DOHH2 (cell line): ENCODE data around the gene SYNDIG1.

Experiments
- H3F3A ChIP-seq: fragments of 200-600 bp; sonication (generic), shearing (Covaris generic); 2 replicates; pipeline ENCODE4 v1.6.0; 2016; ENCODE audit warnings: antibody characterized with exemption, mild to moderate bottlenecking; ENCODE audit not compliant: control insufficient read depth, insufficient read depth
- H3K27ac ChIP-seq: fragments of 200-600 bp; sonication (generic); 2 replicates; pipeline ENCODE4 v1.5.1; 2014; ENCODE audit warnings: low read depth, mild to moderate bottlenecking, low read length, moderate library complexity
- H3K27me3 ChIP-seq: fragments of 200-600 bp; sonication (generic); 2 replicates; pipeline ENCODE4 v1.6.1; 2014; ENCODE audit warnings: mild to moderate bottlenecking, low read length, mixed read lengths; ENCODE audit not compliant: control insufficient read depth
- H3K36me3 ChIP-seq: fragments of 200-600 bp; sonication (generic); 2 replicates; pipeline ENCODE4 v1.6.1; 2014; ENCODE audit warnings: mild to moderate bottlenecking, low read length, moderate library complexity, mixed read lengths; ENCODE audit not compliant: control insufficient read depth
- H3K4me1 ChIP-seq: fragments of 200-600 bp; sonication (generic); 2 replicates; pipeline ENCODE4 v1.6.1; 2014; ENCODE audit warnings: mild to moderate bottlenecking, low read length, mixed read lengths; ENCODE audit not compliant: control insufficient read depth
- H3K4me2 ChIP-seq: fragments of 200-600 bp; sonication (generic); 2 replicates; pipeline ENCODE4 v1.6.0; 2014; ENCODE audit warnings: mild to moderate bottlenecking, low read length, moderate library complexity
- H3K4me3 ChIP-seq: fragments of 200-600 bp; sonication (generic); 2 replicates; pipeline ENCODE4 v1.5.1; 2014; ENCODE audit warnings: mild to moderate bottlenecking, low read length, mixed read lengths
- H3K79me2 ChIP-seq: fragments of 200-600 bp; sonication (generic); 2 replicates; pipeline ENCODE4 v1.6.1; 2014; ENCODE audit warnings: mild to moderate bottlenecking, low read length, mixed read lengths; ENCODE audit not compliant: control insufficient read depth
- H3K9me2 ChIP-seq: fragments of 200-600 bp; sonication (generic); replicated peaks from 2 replicates; pipeline ENCODE4 v1.6.1; 2014; ENCODE audit warnings: mild to moderate bottlenecking, low read length, mixed read lengths; ENCODE audit not compliant: control insufficient read depth
- H3K9me3 ChIP-seq: fragments of 200-600 bp; sonication (generic); 2 replicates; pipeline ENCODE4 v1.6.1; 2014; ENCODE audit warnings: antibody characterized with exemption, low read length, mixed read lengths; ENCODE audit not compliant: control insufficient read depth, insufficient read depth
- H4K20me1 ChIP-seq: fragments of 200-600 bp; sonication (generic); 2 replicates; pipeline ENCODE4 v1.6.0; 2014; ENCODE audit warnings: low read depth, mild to moderate bottlenecking, antibody characterized with exemption, low read length, moderate library complexity; ENCODE audit not compliant: control insufficient read depth, insufficient read depth
- EZH2phosphoT487 ChIP-seq: fragments of 200-600 bp; sonication (generic); IDR thresholded peaks from 2 replicates; pipeline ENCODE4 v1.6.1; 2017; ENCODE audit warnings: borderline replicate concordance, mild to moderate bottlenecking, antibody characterized with exemption, low read length, moderate library complexity, mixed read lengths
- TF ChIP-seq, protein P1 (sequence below): fragments of 200-600 bp; sonication (generic); IDR thresholded peaks from one replicate; pipeline ENCODE4 v1.5.1; 2014; ENCODE audit warnings: antibody characterized with exemption, mild to moderate bottlenecking, low read depth, low read length; ENCODE audit not compliant: poor library complexity, severe bottlenecking

The SYNDIG1 gene

DNA sequence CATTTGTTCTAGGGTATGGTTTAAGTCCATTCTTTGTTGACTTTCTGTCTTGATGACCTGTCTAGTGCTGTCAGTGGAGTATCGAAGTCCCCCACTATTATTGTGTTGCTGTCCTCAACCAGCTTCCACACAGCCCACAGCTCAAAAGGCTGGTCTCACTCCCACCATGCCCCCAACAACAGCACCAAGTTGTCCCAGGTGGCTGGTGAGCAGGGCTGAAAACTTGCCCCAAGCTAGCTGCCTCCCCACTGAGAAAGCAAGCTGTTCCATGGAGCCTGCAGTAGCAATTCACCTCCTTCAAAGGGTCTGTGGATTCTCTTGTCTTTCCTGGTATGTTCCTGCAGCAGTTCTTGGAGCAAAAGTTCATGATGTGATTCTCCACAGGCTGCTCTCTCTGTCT is 221.0 kb downstream of the SYNDIG1 start:
- no peaks in the 10 kb centered on the region for H3K4me1 ChIP-seq
- H3K36me3 ChIP-seq, result no peaks in the 10 kb centered on the region
- H3K9me3 ChIP-seq, result no peaks in the 10 kb centered on the region
- TF ChIP-seq, protein P1, sequence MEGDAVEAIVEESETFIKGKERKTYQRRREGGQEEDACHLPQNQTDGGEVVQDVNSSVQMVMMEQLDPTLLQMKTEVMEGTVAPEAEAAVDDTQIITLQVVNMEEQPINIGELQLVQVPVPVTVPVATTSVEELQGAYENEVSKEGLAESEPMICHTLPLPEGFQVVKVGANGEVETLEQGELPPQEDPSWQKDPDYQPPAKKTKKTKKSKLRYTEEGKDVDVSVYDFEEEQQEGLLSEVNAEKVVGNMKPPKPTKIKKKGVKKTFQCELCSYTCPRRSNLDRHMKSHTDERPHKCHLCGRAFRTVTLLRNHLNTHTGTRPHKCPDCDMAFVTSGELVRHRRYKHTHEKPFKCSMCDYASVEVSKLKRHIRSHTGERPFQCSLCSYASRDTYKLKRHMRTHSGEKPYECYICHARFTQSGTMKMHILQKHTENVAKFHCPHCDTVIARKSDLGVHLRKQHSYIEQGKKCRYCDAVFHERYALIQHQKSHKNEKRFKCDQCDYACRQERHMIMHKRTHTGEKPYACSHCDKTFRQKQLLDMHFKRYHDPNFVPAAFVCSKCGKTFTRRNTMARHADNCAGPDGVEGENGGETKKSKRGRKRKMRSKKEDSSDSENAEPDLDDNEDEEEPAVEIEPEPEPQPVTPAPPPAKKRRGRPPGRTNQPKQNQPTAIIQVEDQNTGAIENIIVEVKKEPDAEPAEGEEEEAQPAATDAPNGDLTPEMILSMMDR, result no peak
- TF ChIP-seq EZH2phosphoT487, result no peak
- H3K9me2 ChIP-seq, result no peaks in the 10 kb centered on the region
- H3F3A ChIP-seq, result no peaks in the 10 kb centered on the region
- no peak overlapping the region for H3K27ac ChIP-seq
- no peaks in the 10 kb centered on the region for H3K27me3 ChIP-seq
- H4K20me1 ChIP-seq, result no peaks in the 10 kb centered on the region
- no peak overlapping the region for H3K4me2 ChIP-seq
- no peak overlapping the region for H3K4me3 ChIP-seq
- H3K79me2 ChIP-seq, result no peaks in the 10 kb centered on the region

GRCh38 chr20:24691901-24692351 is 222.5 kb downstream of the SYNDIG1 start:
- Histone ChIP-seq H3F3A (no peaks in the 10 kb centered on the region), H4K20me1 (no peaks in the 10 kb centered on the region)
- no peak for TF ChIP-seq EZH2phosphoT487
- TF ChIP-seq, protein P1, result no peak

GRCh38 chr20:24692446-24693200 is 223.2 kb downstream of the SYNDIG1 start:
- Histone ChIP-seq H3K79me2 (no peaks in the 10 kb centered on the region), H3K36me3 (no peaks in the 10 kb centered on the region), H3K27ac (no peak overlapping the region), H3F3A (no peaks in the 10 kb centered on the region), H4K20me1 (no peaks in the 10 kb centered on the region), H3K9me3 (no peaks in the 10 kb centered on the region), H3K4me3 (no peak overlapping the region), H3K4me2 (no peak overlapping the region), H3K9me2 (no peaks in the 10 kb centered on the region), H3K4me1 (no peaks in the 10 kb centered on the region), H3K27me3 (no peaks in the 10 kb centered on the region)
- TF ChIP-seq EZH2phosphoT487, result no peak
- TF ChIP-seq, protein P1, result no peak

More at GRCh38 chr20:24691901-24692351, 222.5 kb downstream of the SYNDIG1 start:
- Histone ChIP-seq H3K9me2 (no peaks in the 10 kb centered on the region), H3K4me1 (no peaks in the 10 kb centered on the region), H3K4me3 (no peak overlapping the region), H3K36me3 (no peaks in the 10 kb centered on the region), H3K79me2 (no peaks in the 10 kb centered on the region), H3K4me2 (no peak overlapping the region), H3K27ac (no peak overlapping the region), H3K27me3 (no peaks in the 10 kb centered on the region), H3K9me3 (no peaks in the 10 kb centered on the region)
